ENCODE measurements around the gene HES5. TPM values are rescaled to one million over a fixed set of nuclear protein-coding genes. Genes with fewer than 3 reads are reported as not detected.

HES5 gene
- total RNA-seq, 1 donor from 2014 or later: 4.5 TPM

GRCh38 chr1:2497891-2498290 is 32.2 kb downstream of the HES5 start:
- Mint-ChIP-seq H3K9me3 (no peaks in the 10 kb centered on the region), H3K4me1 (ENCODE audit: unreplicated experiment) (no peaks in the 10 kb centered on the region), H3K27me3 (no peaks in the 10 kb centered on the region)

GRCh38 chr1:2496746-2497145 is 33.3 kb downstream of the HES5 start:
- no peaks in the 10 kb centered on the region for H3K27me3 Mint-ChIP-seq
- no peak overlapping the region for H3K4me3 Mint-ChIP-seq
- no peaks in the 10 kb centered on the region for H3K9me3 Mint-ChIP-seq
- no peak for DNase-seq (ENCODE audit: extremely low spot score, unreplicated experiment)
- H3K4me1 Mint-ChIP-seq (ENCODE audit: unreplicated experiment): no peaks in the 10 kb centered on the region
- H3K27ac Mint-ChIP-seq: no peak overlapping the region
- no peak for TF ChIP-seq CTCF (conservative IDR thresholded peaks at IDR 0.05)
- no peaks in the 10 kb centered on the region for H3K36me3 Mint-ChIP-seq

More at GRCh38 chr1:2497891-2498290, 32.2 kb downstream of the HES5 start:
- no peak for DNase-seq (ENCODE audit: extremely low spot score, unreplicated experiment)
- TF ChIP-seq CTCF (conservative IDR thresholded peaks at IDR 0.05): no peak
- H3K36me3 Mint-ChIP-seq: no peaks in the 10 kb centered on the region
- no peak overlapping the region for H3K4me3 Mint-ChIP-seq
- H3K27ac Mint-ChIP-seq: no peak overlapping the region

GRCh38 chr1:2496087-2496622 is 33.9 kb downstream of the HES5 start:
- Mint-ChIP-seq H3K36me3 (no peaks in the 10 kb centered on the region), H3K27ac (no peak overlapping the region), H3K27me3 (peaks cover 4% of the 10 kb centered on the region), H3K4me3 (no peak overlapping the region), H3K4me1 (ENCODE audit: unreplicated experiment) (no peaks in the 10 kb centered on the region), H3K9me3 (no peaks in the 10 kb centered on the region)
- TF ChIP-seq CTCF (conservative IDR thresholded peaks at IDR 0.05): no peak
- DNase-seq (ENCODE audit: extremely low spot score, unreplicated experiment): no peak

DNA sequence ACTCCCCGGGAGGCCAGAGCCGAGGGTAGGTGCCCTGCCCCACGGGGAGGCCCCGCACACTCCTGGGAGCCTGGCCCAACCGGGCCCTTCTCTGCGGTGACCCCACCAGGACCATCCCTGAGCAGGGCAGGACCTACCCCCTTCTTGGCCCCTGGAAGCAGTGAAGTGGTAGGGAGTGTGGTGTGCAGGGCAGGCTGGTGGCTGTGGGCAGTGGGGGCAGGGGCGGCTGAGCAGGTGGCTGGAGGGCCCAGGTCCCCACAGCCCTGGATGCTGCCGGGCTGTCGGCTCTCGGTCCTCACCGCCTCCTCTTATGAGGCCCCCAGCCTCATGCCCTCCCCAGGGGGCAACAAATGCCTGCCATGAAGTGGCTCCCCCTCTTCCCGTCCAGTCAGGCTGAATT is 34.5 kb downstream of the HES5 start:
- Mint-ChIP-seq H3K4me3 (no peak overlapping the region), H3K36me3 (no peaks in the 10 kb centered on the region), H3K27ac (no peak overlapping the region), H3K27me3 (peaks cover 5% of the 10 kb centered on the region), H3K9me3 (no peaks in the 10 kb centered on the region), H3K4me1 (ENCODE audit: unreplicated experiment) (no peaks in the 10 kb centered on the region)
- TF ChIP-seq CTCF (conservative IDR thresholded peaks at IDR 0.05): no peak
- DNase-seq (ENCODE audit: extremely low spot score, unreplicated experiment): no peak

DNA sequence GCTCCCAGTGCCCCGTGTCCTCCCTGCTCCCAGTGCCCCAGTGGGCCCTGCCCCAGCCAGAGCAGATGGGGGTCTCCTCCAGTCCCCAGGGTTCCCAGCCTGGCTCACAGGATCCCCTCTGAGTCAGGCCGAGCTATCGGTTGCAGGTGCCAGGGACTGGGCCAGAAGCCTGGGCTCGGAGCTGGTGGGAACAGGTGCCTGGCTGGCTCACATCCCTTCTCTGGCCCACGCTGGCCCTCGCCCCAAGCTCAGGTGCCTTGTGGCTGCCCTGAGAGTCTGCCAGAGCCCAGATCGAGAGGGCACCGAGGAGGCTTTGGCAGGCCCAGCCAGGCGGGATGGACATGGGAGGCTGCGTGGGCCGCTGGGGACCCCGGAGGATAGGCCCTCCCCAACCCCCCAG is 35.0 kb downstream of the HES5 start:
- H3K4me3 Mint-ChIP-seq: no peak overlapping the region
- peaks cover 5% of the 10 kb centered on the region for H3K27me3 Mint-ChIP-seq
- no peaks in the 10 kb centered on the region for H3K36me3 Mint-ChIP-seq
- H3K9me3 Mint-ChIP-seq: no peaks in the 10 kb centered on the region
- no peaks in the 10 kb centered on the region for H3K4me1 Mint-ChIP-seq (ENCODE audit: unreplicated experiment)
- no peak for TF ChIP-seq CTCF (conservative IDR thresholded peaks at IDR 0.05)
- no peak for DNase-seq (ENCODE audit: extremely low spot score, unreplicated experiment)
- H3K27ac Mint-ChIP-seq: no peak overlapping the region

DNA sequence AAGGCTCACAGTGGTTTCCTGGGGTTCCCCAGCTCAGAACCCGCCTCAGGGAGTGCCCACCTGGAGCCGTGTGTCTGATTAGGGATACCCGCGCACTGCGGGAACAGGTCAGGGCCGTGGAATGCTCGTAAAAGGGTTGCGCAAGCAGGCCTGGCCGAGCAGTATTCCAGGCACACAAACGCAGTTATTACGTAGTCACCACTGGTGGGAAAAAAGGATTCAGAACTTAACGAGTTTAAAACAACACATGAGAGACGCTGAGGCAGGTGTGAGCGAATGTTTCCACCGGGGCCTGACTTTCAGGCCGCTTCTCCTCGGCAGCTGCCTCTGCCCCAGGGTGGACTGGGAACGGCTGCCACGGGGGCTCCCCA is 35.8 kb downstream of the HES5 start:
- Mint-ChIP-seq H3K9me3 (no peaks in the 10 kb centered on the region), H3K27me3 (peaks cover 5% of the 10 kb centered on the region), H3K27ac (no peak overlapping the region), H3K4me3 (no peak overlapping the region), H3K4me1 (ENCODE audit: unreplicated experiment) (no peaks in the 10 kb centered on the region), H3K36me3 (no peaks in the 10 kb centered on the region)
- DNase-seq (ENCODE audit: extremely low spot score, unreplicated experiment): no peak
- no peak for TF ChIP-seq CTCF (conservative IDR thresholded peaks at IDR 0.05)
